GM19397 (cell line): ENCODE results near the gene ABCA2.

Source experiments
- ATAC-seq: cut with Tn5 transposase; IDR thresholded peaks from one replicate; pipeline ENCODE4 v1.9.1; 2021; ENCODE audit warnings: mild to moderate bottlenecking, moderate library complexity; ENCODE audit not compliant: unreplicated experiment

Gene ABCA2

DNA sequence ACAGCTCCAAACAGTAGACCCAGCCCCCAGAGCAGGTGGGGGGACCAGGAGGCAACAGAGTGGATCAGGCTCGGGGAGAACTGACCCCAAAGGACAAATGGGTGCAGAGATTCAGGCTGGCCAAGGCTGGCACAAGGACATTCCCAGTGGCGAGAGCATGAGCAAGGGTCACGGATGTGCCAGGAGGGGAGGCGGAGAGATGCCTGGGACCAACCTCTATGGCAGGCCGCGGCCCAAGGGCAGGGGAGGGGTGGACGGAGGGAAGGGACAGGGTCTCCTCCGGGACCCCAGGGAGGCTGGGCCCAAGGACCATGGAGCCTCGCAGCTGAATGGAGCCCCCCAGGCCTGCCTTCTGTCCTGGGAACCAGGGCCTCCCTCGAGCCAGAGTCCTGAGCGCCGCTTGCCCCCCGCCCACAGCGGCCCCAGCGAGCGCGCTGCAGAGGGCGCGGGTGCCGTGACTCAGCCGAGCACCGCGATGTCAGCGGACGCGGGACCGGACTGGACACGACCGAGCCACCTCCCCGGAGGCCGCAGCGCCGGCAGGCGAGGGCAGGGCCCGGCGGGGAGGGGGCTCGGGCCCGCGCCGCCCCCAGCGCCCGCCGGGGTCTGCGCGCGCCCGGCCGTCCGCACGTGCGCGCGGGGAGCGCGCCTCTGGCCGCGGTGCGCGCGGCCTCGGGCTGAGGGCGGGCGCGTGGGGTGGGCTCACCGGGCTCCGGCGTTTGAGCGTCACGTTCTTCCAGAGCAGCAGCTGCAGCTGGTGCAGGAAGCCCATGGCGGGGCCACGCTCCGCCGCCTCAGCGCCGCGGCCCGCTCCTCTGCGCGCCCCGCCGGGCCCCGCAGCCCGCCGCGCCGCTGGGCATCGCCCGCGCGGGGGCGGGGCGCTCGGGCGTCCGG, at the start of gene ABCA2:
Gene ABCA2 (minus strand): TSS at position 869 of the 894 bp plus-strand sequence. CDS start 97 bp downstream, at position 772.
- ATAC-seq = no peak

- peak; percentile 59 for ATAC-seq
Observed at GRCh38 chr9:137077010-137077747, 49.1 kb upstream of the ABCA2 start, which contains the start of gene UAP1L1. Gene UAP1L1, plus strand, starts transcription at chr9:137077517. Its CDS starts 16 bp downstream, at chr9:137077533.

DNA sequence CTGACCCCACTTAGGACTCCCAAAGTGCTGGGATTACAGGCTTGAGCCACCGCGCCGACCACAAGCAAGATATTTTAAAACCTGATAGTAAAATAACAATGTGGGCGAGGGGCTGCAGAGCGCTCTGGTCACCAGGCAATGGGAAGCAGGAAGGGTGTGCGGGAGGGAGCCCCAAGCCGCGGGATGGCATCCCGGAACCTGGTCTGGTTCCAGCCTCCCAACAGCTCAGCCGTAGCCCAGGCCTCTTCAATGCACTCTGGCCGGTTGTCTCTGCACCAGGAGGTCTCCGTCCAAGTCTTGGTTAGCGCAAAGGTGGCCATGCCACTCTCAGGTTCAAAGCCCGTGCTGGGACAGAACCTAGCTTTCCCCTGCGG, 48.6 kb upstream of the ABCA2 start:
- no peak for ATAC-seq

- ATAC-seq = no peak
Observed at GRCh38 chr9:137075275-137075775, 47.3 kb upstream of the ABCA2 start.

DNA sequence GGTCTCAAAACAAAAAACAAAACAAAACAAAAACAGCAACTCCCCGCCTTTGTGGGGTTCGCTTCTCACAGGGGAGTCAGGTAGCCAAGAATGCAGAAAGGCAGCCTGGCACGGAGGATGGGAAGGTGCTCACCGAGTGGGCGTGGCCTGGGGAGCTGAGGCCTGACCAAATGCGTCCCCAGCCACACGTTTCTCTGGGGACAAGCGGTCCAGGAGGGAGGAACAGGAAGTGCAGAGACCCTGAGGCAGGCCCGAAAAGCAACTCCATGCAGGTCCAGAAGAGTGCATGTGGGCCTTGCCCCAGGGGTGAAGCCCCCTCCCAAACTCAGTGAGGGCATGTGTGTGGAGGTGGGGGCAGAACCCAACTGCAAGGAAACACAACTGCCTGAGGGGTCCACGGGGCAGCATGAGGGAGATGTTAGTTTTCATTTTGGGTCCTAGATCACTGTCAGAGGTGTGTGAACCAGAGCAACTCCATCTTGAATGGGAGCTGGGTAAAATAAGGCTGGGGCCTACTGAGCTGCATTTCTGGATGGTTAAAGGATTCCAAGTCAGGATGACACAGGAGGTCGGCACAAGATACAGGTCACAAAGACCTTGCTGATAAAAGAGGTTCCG, 46.7 kb upstream of the ABCA2 start:
- no peak for ATAC-seq

- no peak for ATAC-seq
Observed at GRCh38 chr9:137073992-137074399, 46.0 kb upstream of the ABCA2 start.

GRCh38 chr9:137071282-137071681, 43.2 kb upstream of the ABCA2 start:
- no peak for ATAC-seq

GRCh38 chr9:137070906-137071275, 42.9 kb upstream of the ABCA2 start:
- no peak for ATAC-seq

DNA sequence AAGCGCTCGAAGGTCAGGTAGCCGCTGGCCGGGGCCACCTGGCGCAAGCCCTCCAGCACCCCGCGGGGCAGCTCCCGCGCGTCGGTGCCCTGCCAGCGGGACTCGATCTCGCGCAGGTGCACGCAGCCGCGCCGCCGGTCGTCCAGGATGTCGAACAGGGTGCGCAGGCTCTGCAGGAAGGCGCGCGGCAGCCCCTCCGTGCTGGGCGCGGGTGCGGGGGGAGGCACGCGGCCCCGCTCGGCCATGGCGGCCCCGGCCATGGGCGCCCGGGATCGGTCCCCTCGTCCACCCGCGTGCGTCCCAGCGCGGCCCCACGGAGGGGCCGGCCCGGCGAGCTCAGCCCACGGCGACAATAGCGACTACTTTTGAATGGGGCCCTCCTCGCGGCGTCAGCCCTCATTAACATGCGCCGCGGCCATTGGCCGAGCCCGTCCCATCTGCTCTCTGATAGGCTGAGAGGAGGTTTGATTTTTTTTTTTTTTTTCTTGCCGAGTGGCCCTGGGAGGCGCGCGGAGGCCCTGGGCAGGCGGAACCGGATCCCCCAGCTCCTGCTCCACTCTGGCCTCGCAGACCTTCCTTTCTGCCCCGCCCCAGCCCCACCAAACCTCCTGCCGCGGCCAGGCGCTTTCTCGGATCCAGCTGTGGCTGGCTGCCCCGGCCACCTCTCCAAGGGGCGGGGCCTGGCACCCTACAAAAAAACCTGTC, 42.3 kb upstream of the ABCA2 start, which contains the start of gene SAPCD2:
Gene SAPCD2 (minus strand): TSS at position 357 of the 705 bp plus-strand sequence. CDS start 97 bp downstream, at position 260.
- ATAC-seq = peak; percentile 68

DNA sequence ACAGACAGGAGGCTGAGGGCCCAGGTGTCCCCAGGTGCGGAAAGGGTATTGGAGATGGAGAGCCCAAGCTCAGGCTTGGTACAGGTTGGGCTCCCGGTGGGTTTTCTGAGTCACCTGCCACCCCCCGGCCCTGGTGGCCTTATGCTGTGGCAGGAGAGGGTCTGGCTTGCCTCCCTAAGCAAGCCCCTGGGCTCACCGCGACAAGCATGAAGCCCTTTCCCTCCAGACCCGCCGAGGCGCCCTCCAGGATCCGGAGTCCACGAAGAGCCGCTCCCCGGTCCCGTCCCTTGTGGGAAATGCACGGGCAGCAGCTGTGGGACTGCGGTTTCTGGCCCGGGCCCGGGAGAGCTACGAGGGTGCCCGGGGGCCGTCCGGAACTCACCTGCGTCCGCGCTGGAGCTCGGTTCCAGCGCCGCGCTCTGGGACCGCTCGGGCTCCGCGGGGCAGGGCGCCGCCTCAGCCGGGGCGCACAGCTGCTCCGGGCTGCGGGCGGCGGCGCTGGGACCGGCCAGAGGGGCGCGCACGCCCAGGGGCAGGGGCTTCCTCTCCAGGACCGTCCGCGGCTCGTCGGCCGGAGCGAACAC, 41.6 kb upstream of the ABCA2 start:
- ATAC-seq = peak; percentile 17

DNA sequence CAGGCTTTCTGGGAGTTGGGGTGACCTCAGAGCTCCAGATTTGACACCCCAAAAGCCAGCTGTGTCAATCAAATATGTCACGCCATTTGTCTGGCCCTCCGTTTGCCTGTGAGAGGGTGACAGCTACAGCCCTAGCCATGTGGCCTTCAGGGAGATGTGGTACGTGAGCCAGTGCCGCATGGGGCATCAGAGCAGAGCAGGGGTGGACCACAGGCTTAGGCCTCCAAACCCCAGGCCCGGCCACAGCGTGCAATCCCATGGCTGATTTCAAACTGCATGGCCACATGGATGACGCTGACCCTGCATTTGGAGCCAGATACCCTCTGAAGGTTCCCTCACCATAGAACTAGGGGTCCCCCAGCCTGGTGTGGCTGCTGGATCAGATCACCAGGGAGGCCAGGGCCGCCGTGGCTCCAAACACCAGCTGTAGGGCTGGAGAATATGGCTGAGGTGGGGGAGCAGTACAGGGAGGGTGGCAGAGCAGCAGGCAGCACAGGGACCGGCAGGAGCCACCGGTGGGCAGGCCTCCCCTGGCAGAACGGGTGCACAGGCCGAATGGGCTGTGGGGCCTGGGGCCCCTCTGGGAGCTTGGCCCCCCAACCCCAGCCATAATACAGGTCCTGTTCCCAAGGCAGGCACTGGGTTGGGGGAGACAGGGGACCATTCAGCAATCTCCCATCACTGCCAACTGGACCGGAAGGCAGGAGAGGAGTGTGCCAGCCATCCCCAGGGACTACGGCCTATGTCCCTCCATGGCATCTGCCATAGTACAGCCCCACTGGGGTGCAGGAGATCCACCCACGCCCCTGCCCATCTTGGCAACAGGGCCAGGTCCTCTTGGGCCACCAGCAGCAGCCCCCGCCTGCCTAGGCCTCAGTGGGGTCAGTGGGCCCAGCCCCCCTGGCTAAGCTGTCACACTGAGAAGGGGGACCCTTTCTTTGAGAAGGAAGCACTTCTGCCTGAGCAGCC, 40.8 kb upstream of the ABCA2 start:
- ATAC-seq = no peak

DNA sequence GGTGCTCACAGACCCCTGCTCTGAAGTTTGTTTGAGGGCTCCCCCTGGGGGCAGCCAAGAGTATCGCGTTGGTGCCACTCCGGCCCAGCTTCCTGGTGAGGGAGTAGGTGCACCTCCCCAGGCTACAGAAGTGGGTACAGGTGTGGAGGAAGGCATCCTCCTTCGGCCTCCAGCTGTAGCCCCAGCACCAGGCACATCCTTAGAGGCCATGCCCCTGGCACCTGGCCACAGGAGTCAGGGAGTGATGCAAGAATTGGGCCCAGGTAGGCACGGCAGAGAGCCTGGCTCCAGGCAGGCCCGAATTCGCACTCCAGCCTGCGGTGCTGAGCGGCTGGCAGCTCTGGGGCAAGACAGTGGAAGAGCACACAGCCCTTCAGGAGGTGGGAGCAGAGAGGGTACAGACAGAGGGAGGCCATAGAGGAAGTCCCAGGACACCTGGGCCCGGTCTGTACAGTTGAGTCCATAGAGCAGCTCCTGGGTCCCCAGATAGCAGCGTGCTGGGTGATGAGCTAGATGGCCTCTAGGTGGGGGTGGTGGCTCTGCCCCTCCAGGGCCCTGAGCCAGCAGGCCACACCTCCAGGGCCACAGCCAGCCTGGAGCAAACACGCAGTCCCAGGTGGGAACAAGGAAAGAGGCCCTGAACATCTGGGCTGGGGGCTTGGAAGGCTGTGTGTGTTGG, 40.0 kb upstream of the ABCA2 start:
- no peak for ATAC-seq

DNA sequence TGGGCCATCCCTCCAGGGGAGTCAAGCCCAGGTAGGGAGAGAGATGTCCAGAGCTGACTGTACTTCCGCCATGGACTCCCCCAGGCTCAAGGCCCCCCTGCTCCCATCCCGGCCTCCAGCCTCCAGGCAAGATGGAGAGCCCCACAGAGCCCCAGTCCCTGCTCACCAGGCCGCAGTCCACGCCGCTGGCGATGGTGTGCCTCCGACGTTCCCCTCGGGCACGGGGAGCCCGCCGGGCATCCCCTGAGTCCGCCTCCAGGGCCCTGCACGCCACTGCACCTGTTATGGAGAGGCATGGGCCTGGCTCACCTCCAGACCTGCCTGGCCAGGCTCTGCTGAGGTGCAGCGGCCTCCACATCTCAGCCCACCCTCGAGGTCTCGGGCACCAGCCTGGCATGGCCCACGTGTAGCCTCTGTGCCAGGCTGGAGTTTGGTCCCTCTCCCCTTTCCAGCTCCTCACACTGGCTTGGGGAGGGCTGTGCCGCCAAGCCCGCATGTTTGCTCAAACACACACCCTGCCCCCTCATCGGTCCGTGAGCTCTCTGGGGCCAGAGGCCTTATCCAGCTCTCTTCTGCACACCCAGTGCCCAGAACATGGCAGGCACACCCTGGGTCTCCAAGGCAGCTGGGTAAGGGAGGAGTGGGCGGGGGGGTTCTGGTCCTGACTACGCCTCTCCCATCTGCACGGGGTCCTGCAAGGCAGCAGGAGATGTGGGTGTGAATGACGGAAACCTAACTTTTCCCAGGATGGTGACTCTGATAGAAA, 38.2 kb upstream of the ABCA2 start:
- no peak for ATAC-seq

DNA sequence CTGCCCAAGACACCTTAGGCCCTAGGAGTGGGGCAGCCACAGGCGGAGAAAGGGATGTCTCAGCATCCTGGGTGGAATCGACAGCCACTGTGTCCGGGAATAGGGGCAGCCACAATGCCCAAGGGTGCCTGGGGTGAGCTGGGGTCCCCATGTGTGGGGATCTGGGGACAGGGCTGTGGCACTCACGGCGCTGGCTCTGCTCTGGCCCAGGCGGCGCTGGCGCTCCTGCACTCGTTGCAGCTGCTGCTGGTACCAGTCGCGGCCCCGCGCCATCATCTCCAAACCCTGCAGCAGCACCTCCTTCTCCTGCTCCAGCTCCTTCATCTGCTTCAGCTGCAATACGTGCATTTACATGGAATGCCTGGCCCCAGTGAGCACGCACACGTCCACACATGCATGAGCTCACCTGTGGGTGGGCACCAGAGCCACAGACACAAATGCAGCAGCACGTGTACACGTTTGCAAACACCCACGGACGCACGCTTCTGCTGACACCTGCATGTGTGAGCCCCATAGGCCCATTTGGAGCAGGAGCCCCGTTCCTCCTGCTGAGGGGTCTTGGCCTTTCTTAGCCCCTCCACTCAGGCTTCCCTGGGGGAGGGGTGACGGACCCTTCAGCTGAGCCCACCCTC, 37.4 kb upstream of the ABCA2 start:
- ATAC-seq = no peak

DNA sequence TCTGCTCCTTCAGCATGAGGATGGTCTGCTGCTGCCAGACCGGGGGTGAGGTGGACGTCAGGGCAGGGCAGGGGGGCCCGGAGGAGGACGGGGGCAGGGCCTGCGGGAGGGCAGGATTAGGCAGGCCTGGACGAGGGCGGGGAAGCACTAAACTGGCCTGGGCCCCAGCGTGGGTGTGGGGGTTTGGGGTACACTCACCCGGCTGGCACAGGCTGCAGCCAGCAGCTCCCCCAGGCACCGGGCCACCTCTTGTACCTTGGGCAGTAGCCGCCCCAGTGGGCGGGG, 36.8 kb upstream of the ABCA2 start:
- ATAC-seq = no peak

DNA sequence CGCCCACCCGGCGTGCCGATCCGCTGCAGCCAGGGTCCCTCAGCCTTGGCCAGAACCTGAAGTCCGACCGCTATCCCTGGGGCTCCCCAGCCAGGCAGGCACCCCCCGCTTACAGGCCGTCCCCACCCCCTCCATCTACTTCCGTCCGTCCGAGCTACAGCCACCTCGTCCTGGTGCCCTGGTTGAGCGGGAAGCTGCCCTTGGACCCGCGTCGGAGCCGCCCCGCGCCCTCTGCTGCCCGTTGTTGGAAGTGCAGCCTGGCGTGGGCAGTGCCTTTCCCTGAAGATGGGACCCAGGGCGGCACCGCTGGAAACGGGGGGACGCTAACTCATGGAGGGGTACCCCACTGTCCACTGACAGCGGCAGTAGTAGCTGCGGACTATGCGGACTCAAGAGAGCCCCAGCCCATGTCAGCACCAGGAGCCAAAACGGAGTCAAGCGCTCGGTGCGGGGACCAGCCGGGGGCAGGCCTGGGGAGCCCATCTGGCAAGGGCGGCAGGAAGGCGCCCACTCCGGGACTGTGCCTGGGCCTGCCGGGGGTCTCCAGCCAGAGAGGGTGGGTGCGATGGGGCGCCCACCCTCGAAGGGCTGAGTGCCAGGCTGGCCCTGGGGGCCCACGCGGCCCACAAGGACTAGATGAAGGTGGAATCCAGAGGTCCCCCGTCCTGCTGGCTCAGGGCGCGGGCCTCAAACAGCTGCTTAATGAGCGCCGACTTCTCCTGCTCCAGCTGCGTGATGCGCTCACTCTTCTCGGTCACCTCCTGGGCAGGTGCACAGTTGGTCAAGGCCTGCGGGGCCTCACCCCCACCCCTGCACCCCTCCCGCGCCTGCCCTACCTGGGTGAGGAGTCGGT, 36.2 kb upstream of the ABCA2 start:
- no peak for ATAC-seq
